Measurements from ENCODE around the gene CEMIP.

The CEMIP gene

GRCh38 chr15:81000624-81001151, 221.5 kb downstream of the CEMIP start, which contains the start of gene TLNRD1 (continued):
- TF ChIP-seq ZNF211 (tag by site-specific recombination; IDR thresholded peaks at IDR 0.05; ENCODE audit: low read depth) (no peak), ZNF701 (tag by site-specific recombination; IDR thresholded peaks at IDR 0.05) (no peak), ZNF433 (tag by site-specific recombination; IDR thresholded peaks at IDR 0.05; ENCODE audit: low read depth) (no peak), ZNF394 (tag by site-specific recombination; IDR thresholded peaks at IDR 0.05; ENCODE audit: borderline replicate concordance) (peak; percentile 67), ZFHX2 (tag by site-specific recombination; conservative IDR thresholded peaks at IDR 0.05) (peak; percentile 87), ZNF214 (tag by site-specific recombination; IDR thresholded peaks at IDR 0.05; ENCODE audit: borderline replicate concordance) (no peak), ZNF626 (tag by site-specific recombination; IDR thresholded peaks at IDR 0.05) (no peak), ZNF560 (tag by site-specific recombination; IDR thresholded peaks at IDR 0.05; ENCODE audit: borderline replicate concordance) (no peak), ZNF184 (tag by site-specific recombination; IDR thresholded peaks at IDR 0.05) (no peak), ZNF561 (tag by site-specific recombination; IDR thresholded peaks at IDR 0.05; ENCODE audit: borderline replicate concordance) (peak; percentile 11; the same call in 1 of the 2 replicates), ZIC2 (tag by site-specific recombination; IDR thresholded peaks at IDR 0.05) (peak; percentile 48; the same call in 1 of the 2 replicates), ZNF768 (tag by site-specific recombination; IDR thresholded peaks at IDR 0.05) (no peak), ZNF544 (tag by site-specific recombination; IDR thresholded peaks at IDR 0.05) (no peak), ZNF654 (tag by site-specific recombination; IDR thresholded peaks at IDR 0.05; ENCODE audit: low read depth) (no peak), ZSCAN16 (tag by site-specific recombination; IDR thresholded peaks at IDR 0.05) (no peak), ZNF24 (tag by site-specific recombination; IDR thresholded peaks at IDR 0.05) (0 out of 2 replicates have a peak, but pooled peaks have one; percentile 26), ZNF19 (tag by site-specific recombination; IDR thresholded peaks at IDR 0.05; ENCODE audit: low read depth) (no peak), ZSCAN18 (tag by site-specific recombination; IDR thresholded peaks at IDR 0.05) (no peak), ZNF792 (tag by site-specific recombination; IDR thresholded peaks at IDR 0.05) (no peak), ZNF223 (tag by site-specific recombination; IDR thresholded peaks at IDR 0.05) (no peak), SP7 (tag by site-specific recombination; IDR thresholded peaks at IDR 0.05) (peak; percentile 43; the same call in 1 of the 2 replicates), ZNF366 (tag by site-specific recombination; conservative IDR thresholded peaks at IDR 0.05) (no peak), ZNF610 (tag by site-specific recombination; IDR thresholded peaks at IDR 0.05; ENCODE audit: borderline replicate concordance) (peak; percentile 67), ZNF423 (tag by site-specific recombination; IDR thresholded peaks at IDR 0.05) (peak; percentile 68; the same call in 1 of the 2 replicates), ZNF677 (tag by site-specific recombination; IDR thresholded peaks at IDR 0.05) (no peak), ZNF350 (tag by site-specific recombination; IDR thresholded peaks at IDR 0.05) (no peak), ZNF239 (tag by site-specific recombination; IDR thresholded peaks at IDR 0.05) (no peak), ZNF248 (tag by site-specific recombination; IDR thresholded peaks at IDR 0.05) (no peak), ZNF169 (tag by site-specific recombination; IDR thresholded peaks at IDR 0.05) (no peak), ZNF37A (tag by site-specific recombination; IDR thresholded peaks at IDR 0.05) (no peak), HOXC10 (CRISPR knock-in tag; IDR thresholded peaks at IDR 0.05) (0 out of 2 replicates have a peak, but pooled peaks have one; percentile 47)
- TF ChIP-seq, protein P1, sequence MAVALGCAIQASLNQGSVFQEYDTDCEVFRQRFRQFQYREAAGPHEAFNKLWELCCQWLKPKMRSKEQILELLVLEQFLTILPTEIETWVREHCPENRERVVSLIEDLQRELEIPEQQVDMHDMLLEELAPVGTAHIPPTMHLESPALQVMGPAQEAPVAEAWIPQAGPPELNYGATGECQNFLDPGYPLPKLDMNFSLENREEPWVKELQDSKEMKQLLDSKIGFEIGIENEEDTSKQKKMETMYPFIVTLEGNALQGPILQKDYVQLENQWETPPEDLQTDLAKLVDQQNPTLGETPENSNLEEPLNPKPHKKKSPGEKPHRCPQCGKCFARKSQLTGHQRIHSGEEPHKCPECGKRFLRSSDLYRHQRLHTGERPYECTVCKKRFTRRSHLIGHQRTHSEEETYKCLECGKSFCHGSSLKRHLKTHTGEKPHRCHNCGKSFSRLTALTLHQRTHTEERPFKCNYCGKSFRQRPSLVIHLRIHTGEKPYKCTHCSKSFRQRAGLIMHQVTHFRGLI (tag by site-specific recombination; IDR thresholded peaks at IDR 0.05): 0 out of 2 replicates have a peak, but pooled peaks have one; percentile 18
- TF ChIP-seq, protein P2, sequence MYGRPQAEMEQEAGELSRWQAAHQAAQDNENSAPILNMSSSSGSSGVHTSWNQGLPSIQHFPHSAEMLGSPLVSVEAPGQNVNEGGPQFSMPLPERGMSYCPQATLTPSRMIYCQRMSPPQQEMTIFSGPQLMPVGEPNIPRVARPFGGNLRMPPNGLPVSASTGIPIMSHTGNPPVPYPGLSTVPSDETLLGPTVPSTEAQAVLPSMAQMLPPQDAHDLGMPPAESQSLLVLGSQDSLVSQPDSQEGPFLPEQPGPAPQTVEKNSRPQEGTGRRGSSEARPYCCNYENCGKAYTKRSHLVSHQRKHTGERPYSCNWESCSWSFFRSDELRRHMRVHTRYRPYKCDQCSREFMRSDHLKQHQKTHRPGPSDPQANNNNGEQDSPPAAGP (tag by site-specific recombination; IDR thresholded peaks at IDR 0.05): peak; percentile 63; the same call in 1 of the 2 replicates
- TF ChIP-seq, protein P3, sequence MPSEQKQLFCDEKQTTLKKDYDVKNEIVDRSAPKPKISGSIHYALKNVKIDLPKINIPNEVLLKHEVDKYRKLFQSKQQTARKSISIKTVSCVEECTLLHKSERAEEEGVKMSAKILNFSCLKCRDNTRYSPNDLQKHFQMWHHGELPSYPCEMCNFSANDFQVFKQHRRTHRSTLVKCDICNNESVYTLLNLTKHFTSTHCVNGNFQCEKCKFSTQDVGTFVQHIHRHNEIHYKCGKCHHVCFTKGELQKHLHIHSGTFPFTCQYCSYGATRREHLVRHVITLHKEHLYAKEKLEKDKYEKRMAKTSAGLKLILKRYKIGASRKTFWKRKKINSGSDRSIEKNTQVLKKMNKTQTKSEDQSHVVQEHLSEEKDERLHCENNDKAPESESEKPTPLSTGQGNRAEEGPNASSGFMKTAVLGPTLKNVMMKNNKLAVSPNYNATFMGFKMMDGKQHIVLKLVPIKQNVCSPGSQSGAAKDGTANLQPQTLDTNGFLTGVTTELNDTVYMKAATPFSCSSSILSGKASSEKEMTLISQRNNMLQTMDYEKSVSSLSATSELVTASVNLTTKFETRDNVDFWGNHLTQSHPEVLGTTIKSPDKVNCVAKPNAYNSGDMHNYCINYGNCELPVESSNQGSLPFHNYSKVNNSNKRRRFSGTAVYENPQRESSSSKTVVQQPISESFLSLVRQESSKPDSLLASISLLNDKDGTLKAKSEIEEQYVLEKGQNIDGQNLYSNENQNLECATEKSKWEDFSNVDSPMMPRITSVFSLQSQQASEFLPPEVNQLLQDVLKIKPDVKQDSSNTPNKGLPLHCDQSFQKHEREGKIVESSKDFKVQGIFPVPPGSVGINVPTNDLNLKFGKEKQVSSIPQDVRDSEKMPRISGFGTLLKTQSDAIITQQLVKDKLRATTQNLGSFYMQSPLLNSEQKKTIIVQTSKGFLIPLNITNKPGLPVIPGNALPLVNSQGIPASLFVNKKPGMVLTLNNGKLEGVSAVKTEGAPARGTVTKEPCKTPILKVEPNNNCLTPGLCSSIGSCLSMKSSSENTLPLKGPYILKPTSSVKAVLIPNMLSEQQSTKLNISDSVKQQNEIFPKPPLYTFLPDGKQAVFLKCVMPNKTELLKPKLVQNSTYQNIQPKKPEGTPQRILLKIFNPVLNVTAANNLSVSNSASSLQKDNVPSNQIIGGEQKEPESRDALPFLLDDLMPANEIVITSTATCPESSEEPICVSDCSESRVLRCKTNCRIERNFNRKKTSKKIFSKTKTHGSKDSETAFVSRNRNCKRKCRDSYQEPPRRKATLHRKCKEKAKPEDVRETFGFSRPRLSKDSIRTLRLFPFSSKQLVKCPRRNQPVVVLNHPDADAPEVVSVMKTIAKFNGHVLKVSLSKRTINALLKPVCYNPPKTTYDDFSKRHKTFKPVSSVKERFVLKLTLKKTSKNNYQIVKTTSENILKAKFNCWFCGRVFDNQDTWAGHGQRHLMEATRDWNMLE (tag by site-specific recombination; conservative IDR thresholded peaks at IDR 0.05; ENCODE audit: low read depth): no peak

Data from HEK293 (cell line).